Superior temporal gyrus (tissue), 1 donor: Measurements from ENCODE around the gene ANKRD11.

Experiments used
- DNase-seq: peaks from one replicate; pipeline ENCODE4 v3.0.0-alpha.2; 2016; ENCODE audit errors: extremely low spot score

Gene ANKRD11

DNA sequence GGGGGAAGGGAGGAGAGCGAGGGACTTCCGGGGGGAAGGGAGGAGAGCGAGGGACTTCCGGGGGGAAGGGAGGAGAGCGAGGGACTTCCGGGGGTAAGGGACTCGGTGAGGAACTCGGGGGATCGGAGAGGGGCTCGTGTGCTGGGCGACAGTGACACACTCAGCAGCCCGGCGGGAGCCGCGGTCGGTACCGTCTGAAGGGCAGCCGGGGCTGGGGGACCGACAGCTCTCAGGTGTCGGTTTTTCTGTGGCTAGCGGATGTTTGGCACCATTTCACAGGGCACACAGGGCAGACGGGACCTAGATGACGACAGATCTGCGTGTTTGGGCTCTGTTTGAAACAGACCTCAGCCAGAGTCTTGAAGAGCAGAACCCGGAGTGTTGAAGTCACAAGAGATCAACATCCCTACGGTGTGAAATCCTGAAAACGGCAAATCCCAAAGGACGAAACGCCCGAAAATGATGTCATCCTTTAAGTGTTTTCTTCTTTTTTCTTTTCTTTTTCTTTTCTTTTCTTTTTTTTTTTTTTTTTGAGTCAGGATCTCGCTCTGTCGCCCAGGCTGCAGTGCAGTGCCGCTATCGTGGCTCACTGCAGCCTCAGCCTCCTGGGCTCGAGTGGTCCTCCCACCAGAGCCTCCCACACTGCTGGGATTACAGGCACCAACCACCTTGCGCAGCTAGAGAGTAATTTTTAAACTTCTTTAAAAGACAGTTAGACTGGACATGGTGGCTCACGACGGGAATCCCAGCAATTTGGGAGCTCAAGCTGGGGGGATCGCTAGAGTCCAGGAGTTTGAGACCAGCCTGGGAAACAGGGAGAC lies 249.0 kb downstream of the ANKRD11 start:
- DNase-seq = peak; percentile 76

GRCh38 chr16:89237733-89238132 lies 252.6 kb downstream of the ANKRD11 start:
- DNase-seq = no peak

- DNase-seq = no peak
Measured at GRCh38 chr16:89233678-89234490, 256.5 kb downstream of the ANKRD11 start.

DNA sequence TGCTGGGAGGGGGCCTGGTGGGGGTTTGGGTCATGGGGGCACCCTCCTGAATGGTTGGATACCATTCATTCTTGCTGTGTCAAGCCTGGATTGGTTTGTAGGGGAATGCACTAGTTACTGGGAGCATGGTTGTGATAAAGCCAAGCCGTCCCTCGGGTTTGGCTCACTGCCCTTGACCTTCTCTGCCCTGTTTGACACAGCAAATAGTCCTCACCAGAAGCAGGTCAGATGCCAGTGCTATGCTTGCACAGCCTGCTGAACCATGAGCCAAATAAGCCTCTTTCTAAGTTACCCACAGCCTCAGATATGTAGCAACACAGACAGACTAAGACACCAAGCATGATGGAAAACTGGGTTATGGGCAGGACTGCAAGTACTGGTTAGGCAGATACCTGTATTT lies 258.3 kb downstream of the ANKRD11 start:
- DNase-seq = no peak

DNA sequence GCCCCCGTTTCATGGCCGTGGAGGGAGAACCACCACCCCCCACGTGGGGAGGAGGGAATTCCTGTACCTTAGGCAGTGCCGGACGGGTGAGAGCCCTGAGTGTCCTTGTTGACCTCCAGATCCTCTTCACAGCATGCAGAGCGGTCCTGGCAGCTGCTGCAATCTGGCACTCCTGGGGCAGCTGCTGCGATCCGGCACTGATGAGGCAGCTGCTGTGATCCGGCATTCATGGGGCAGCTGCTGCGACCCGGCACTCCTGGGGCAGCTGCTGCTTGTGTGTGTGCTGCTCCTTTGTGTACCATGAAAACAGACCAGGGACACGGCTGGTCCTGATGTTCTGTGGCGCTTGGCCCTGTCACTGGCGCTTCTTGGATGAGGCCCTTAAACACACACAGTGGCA lies 260.1 kb downstream of the ANKRD11 start:
- DNase-seq = no peak

GRCh38 chr16:89224665-89225064 lies 265.7 kb downstream of the ANKRD11 start:
- no peak for DNase-seq

DNA sequence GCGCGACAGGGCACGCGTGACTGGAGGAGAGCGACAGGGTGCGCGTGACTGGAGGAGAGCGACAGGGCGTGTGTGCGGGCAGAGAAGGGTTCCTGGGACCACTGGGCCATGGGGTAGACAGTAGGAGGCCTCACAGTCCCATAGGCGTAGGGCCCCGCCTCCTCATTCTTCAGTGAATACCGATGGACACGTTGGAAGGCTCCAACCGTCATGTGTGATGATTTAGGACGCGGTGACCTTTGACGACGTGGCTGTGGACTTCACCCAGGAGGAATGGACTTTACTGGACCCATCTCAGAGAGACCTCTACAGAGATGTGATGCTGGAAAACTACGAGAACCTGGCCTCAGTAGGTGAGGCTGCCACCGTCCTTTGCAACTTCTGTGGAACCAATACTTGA lies 267.4 kb downstream of the ANKRD11 start:
- no peak for DNase-seq

DNA sequence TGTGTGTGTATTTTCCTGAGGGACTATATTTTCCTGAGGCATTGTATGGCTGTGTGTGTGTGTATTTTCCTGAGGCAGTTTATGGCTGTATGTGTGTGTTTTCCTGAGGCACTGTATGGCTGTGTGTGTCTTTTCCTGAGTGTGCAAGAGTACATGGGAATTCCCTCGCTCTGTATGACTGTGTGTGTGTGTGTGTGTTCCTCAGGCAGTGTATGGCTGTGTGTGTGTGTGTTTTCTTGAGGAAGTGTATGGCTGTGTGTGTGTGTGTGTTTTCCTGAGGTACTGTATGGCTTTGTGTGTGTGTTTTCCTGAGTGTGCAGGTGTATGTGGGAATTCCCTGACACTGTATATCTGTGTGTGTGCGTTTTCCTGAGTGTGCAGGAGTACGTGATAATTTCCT lies 268.8 kb downstream of the ANKRD11 start:
- no peak for DNase-seq

DNA sequence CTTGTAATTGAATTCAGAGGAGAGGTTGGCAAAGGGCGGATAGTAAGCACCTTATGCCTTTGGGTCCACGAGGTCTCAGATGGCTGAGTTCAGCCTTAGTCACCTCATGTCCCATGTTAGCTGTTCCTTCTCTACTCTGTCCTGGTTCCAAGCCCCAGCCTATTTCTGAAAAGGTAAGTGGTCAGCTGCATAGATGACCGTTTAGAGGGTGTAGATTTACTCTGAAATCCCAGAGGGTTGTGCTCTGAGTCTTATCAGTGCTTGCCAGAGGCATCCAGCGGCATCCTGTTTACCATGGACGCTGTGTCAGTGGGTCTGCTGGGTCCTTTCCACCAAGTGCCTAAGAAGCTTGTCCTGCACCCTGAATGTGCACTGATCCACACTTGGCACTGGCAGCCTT lies 271.0 kb downstream of the ANKRD11 start:
- DNase-seq = no peak
